Trophoblast cell (in vitro differentiated cells and primary cell): ENCODE measurements around the gene SLC45A3.
A peak's percentile ranks its signal among the peaks of the same experiment; 100 is the strongest.

Experiments
- DNase-seq, 2 donors: peaks; one replicate each; pipeline ENCODE4 v3.0.0-alpha.2; 2016
- H2AFZ ChIP-seq: 2 replicates; pipeline ENCODE4 v1.6.1; 2013; ENCODE audit warnings: low read length, moderate library complexity, mild to moderate bottlenecking; ENCODE audit not compliant: insufficient read depth, poor library complexity
- H2AK5ac ChIP-seq: 2 replicates; pipeline ENCODE4 v1.6.1; 2013; ENCODE audit warnings: mild to moderate bottlenecking, low read length
- H2BK120ac ChIP-seq: 2 replicates; pipeline ENCODE4 v1.6.1; 2013; ENCODE audit warnings: low read length, mild to moderate bottlenecking, moderate library complexity; ENCODE audit not compliant: insufficient read depth, poor library complexity
- H2BK12ac ChIP-seq: 2 replicates; pipeline ENCODE4 v1.6.1; 2013; ENCODE audit warnings: mild to moderate bottlenecking, low read length, moderate library complexity
- H2BK5ac ChIP-seq: 2 replicates; pipeline ENCODE4 v1.6.1; 2013; ENCODE audit warnings: low read length, low read depth, moderate library complexity, mild to moderate bottlenecking; ENCODE audit not compliant: poor library complexity
- H3K14ac ChIP-seq: 2 replicates; pipeline ENCODE4 v1.6.1; 2013; ENCODE audit warnings: mild to moderate bottlenecking, low read length
- H3K18ac ChIP-seq: 2 replicates; pipeline ENCODE4 v1.6.1; 2013; ENCODE audit warnings: mild to moderate bottlenecking, low read length
- H3K23ac ChIP-seq: 2 replicates; pipeline ENCODE4 v1.6.1; 2013; ENCODE audit warnings: low read length
- H3K27ac ChIP-seq: 2 replicates; pipeline ENCODE4 v1.5.1; 2013; ENCODE audit warnings: low read depth, mild to moderate bottlenecking, inconsistent platforms, low read length, moderate library complexity
- H3K27me3 ChIP-seq: 2 replicates; pipeline ENCODE4 v1.6.1; 2013; ENCODE audit warnings: inconsistent platforms, mild to moderate bottlenecking, low read length, moderate library complexity; ENCODE audit not compliant: insufficient read depth
- H3K36me3 ChIP-seq, 2 experiments: 1 replicate in 1 of 2; 2 replicates in 1 of 2; pipeline ENCODE4 v1.6.1; 2013; ENCODE audit warnings: low read length in 2 of 2, mild to moderate bottlenecking in 2 of 2, moderate library complexity in 1 of 2; ENCODE audit not compliant: insufficient read depth in 2 of 2, control insufficient read depth in 1 of 2
- H3K4ac ChIP-seq: 2 replicates; pipeline ENCODE4 v1.6.1; 2013; ENCODE audit warnings: low read depth, mild to moderate bottlenecking, low read length, moderate library complexity
- H3K4me1 ChIP-seq, 2 experiments: 1 replicate in 1 of 2; 2 replicates in 1 of 2; pipeline ENCODE4 v1.6.1; 2013; ENCODE audit warnings: low read length in 2 of 2, mild to moderate bottlenecking in 2 of 2, moderate library complexity in 1 of 2; ENCODE audit not compliant: insufficient read depth in 2 of 2, control insufficient read depth in 1 of 2
- H3K4me2 ChIP-seq: 2 replicates; pipeline ENCODE4 v1.6.1; 2013; ENCODE audit warnings: inconsistent platforms, mild to moderate bottlenecking, low read length, moderate library complexity
- H3K4me3 ChIP-seq: 2 replicates; pipeline ENCODE4 v1.5.1; 2013; ENCODE audit warnings: mild to moderate bottlenecking, low read depth, low read length, inconsistent platforms
- H3K79me1 ChIP-seq: one replicate; pipeline ENCODE4 v1.6.1; 2013; ENCODE audit warnings: low read length
- H3K79me2 ChIP-seq: 2 replicates; pipeline ENCODE4 v1.6.1; 2013; ENCODE audit warnings: low read length, mild to moderate bottlenecking; ENCODE audit not compliant: control insufficient read depth, insufficient read depth, poor library complexity
- H3K9ac ChIP-seq: 2 replicates; pipeline ENCODE4 v1.6.1; 2013; ENCODE audit warnings: mild to moderate bottlenecking, low read length
- H3K9me3 ChIP-seq: 2 replicates; pipeline ENCODE4 v1.6.1; 2013; ENCODE audit warnings: low read depth, mild to moderate bottlenecking, control low read depth, inconsistent platforms, low read length; ENCODE audit not compliant: insufficient read depth
- H4K12ac ChIP-seq: 2 replicates; pipeline ENCODE4 v1.6.1; 2013; ENCODE audit warnings: low read depth, mild to moderate bottlenecking, low read length, moderate library complexity
- H4K8ac ChIP-seq: 2 replicates; pipeline ENCODE4 v1.6.1; 2013; ENCODE audit warnings: low read depth, mild to moderate bottlenecking, low read length, moderate library complexity
- H4K91ac ChIP-seq: one replicate; pipeline ENCODE4 v1.6.1; 2013; ENCODE audit warnings: low read depth, mild to moderate bottlenecking, low read length, moderate library complexity
- WGBS: extraction: QIAGEN DNeasy Blood & Tissue Kit; methylation state at CpG from one replicate; pipeline ENCODE4 v1.1.7; 2013; ENCODE audit warnings: missing lambda C conversion rate; ENCODE audit not compliant: insufficient read length, insufficient coverage; ENCODE audit errors: extremely low coverage; 5-methylcytosine and 5-hydroxymethylcytosine counted together

The SLC45A3 gene

GRCh38 chr1:205630241-205630640, 50.1 kb downstream of the SLC45A3 start:
- Histone ChIP-seq H3K4ac (no peak overlapping the region), H3K14ac (no peak overlapping the region), H3K36me3 (no peaks in the 10 kb centered on the region), H3K27ac (no peak overlapping the region), H3K27me3 (no peaks in the 10 kb centered on the region), H2BK5ac (no peak overlapping the region), H3K9ac (no peak overlapping the region), H2AK5ac (no peak overlapping the region), H4K12ac (no peak overlapping the region), H3K4me3 (no peak overlapping the region), H2BK120ac (no peak overlapping the region), H3K79me2 (peaks cover 14% of the 10 kb centered on the region), H2BK12ac (no peak overlapping the region), H4K91ac (no peak overlapping the region), H2AFZ (no peak overlapping the region), H3K4me1 (peaks cover 0 to 2% of the 10 kb centered on the region in 2 experiments), H4K8ac (no peak overlapping the region), H3K18ac (no peak overlapping the region), H3K9me3 (no peaks in the 10 kb centered on the region), H3K4me2 (peak overlapping the region; percentile 29), H3K79me1 (peaks cover 8% of the 10 kb centered on the region), H3K23ac (no peak overlapping the region)
- no CpG with 5 or more reads among the region's 3 CpGs for WGBS
- peak in 1 of 2 donors; percentile 2 for DNase-seq

- H2AK5ac ChIP-seq: no peak overlapping the region
- H2BK120ac ChIP-seq: no peak overlapping the region
- H3K27me3 ChIP-seq: no peaks in the 10 kb centered on the region
- peaks cover 14% of the 10 kb centered on the region for H3K79me2 ChIP-seq
- peak overlapping the region; percentile 57 for H3K4me3 ChIP-seq
- H2AFZ ChIP-seq: no peak overlapping the region
- no peak overlapping the region for H2BK12ac ChIP-seq
- H3K36me3 ChIP-seq: no peaks in the 10 kb centered on the region
- no peak overlapping the region for H3K23ac ChIP-seq
- H4K12ac ChIP-seq: no peak overlapping the region
- WGBS: no CpG with 5 or more reads among the region's 6 CpGs
- peaks cover 8% of the 10 kb centered on the region for H3K79me1 ChIP-seq
- H4K91ac ChIP-seq: no peak overlapping the region
- H3K14ac ChIP-seq: no peak overlapping the region
- peak overlapping the region; percentile 99 for H3K4ac ChIP-seq
- H3K9me3 ChIP-seq: no peaks in the 10 kb centered on the region
- no peak overlapping the region for H4K8ac ChIP-seq
- H3K18ac ChIP-seq: no peak overlapping the region
- H3K27ac ChIP-seq: no peak overlapping the region
- H3K9ac ChIP-seq: no peak overlapping the region
- H3K4me1 ChIP-seq: peaks cover 0 to 2% of the 10 kb centered on the region in 2 experiments
- no peak for DNase-seq
- no peak overlapping the region for H3K4me2 ChIP-seq
- no peak overlapping the region for H2BK5ac ChIP-seq
Observed at GRCh38 chr1:205629751-205630150, 50.6 kb downstream of the SLC45A3 start.

- H3K18ac ChIP-seq: no peak overlapping the region
- H2AK5ac ChIP-seq: no peak overlapping the region
- H4K8ac ChIP-seq: no peak overlapping the region
- H3K27me3 ChIP-seq: no peaks in the 10 kb centered on the region
- H3K4ac ChIP-seq: peak overlapping the region; percentile 66
- no CpG with 5 or more reads among the region's 8 CpGs for WGBS
- peaks cover 8% of the 10 kb centered on the region for H3K79me1 ChIP-seq
- no peak overlapping the region for H2BK5ac ChIP-seq
- peaks cover 0 to 2% of the 10 kb centered on the region in 2 experiments for H3K4me1 ChIP-seq
- H3K27ac ChIP-seq: no peak overlapping the region
- H2AFZ ChIP-seq: no peak overlapping the region
- H3K9me3 ChIP-seq: no peaks in the 10 kb centered on the region
- no peak overlapping the region for H3K9ac ChIP-seq
- peaks cover 3 to 5% of the 10 kb centered on the region in 2 experiments for H3K36me3 ChIP-seq
- H3K79me2 ChIP-seq: peaks cover 14% of the 10 kb centered on the region
- no peak for DNase-seq
- H3K4me3 ChIP-seq: no peak overlapping the region
- no peak overlapping the region for H2BK12ac ChIP-seq
- H2BK120ac ChIP-seq: no peak overlapping the region
- no peak overlapping the region for H3K14ac ChIP-seq
- no peak overlapping the region for H3K4me2 ChIP-seq
- no peak overlapping the region for H4K91ac ChIP-seq
- no peak overlapping the region for H4K12ac ChIP-seq
- H3K23ac ChIP-seq: no peak overlapping the region
Observed at GRCh38 chr1:205627956-205628355, 52.4 kb downstream of the SLC45A3 start.

- Histone ChIP-seq H3K14ac (no peak overlapping the region), H3K79me1 (peaks cover 2% of the 10 kb centered on the region), H2AK5ac (no peak overlapping the region), H3K4me3 (no peak overlapping the region), H4K12ac (no peak overlapping the region), H3K4ac (peak overlapping the region; percentile 31), H3K4me1 (peaks cover 0 to 2% of the 10 kb centered on the region in 2 experiments), H3K18ac (no peak overlapping the region), H2BK12ac (no peak overlapping the region), H2AFZ (no peak overlapping the region), H3K9ac (no peak overlapping the region), H3K27me3 (no peaks in the 10 kb centered on the region), H2BK5ac (no peak overlapping the region), H2BK120ac (no peak overlapping the region), H3K79me2 (peaks cover 8% of the 10 kb centered on the region), H3K9me3 (no peaks in the 10 kb centered on the region), H3K36me3 (peaks cover 6 to 8% of the 10 kb centered on the region in 2 experiments), H3K23ac (no peak overlapping the region), H4K8ac (no peak overlapping the region), H3K27ac (no peak overlapping the region), H4K91ac (no peak overlapping the region), H3K4me2 (no peak overlapping the region)
- WGBS: no CpG with 5 or more reads among the region's 3 CpGs
- no peak for DNase-seq
Observed at GRCh38 chr1:205626216-205626615, 54.1 kb downstream of the SLC45A3 start.
